GM21786 (cell line): ENCODE data around the gene ERF.
A peak's percentile ranks its signal among the peaks of the same experiment; 100 is the strongest.

ENCODE experiments used
- ATAC-seq: cut with Tn5 transposase; IDR thresholded peaks from one replicate; pipeline ENCODE4 v1.9.1; 2021; ENCODE audit not compliant: unreplicated experiment

The ERF gene

DNA sequence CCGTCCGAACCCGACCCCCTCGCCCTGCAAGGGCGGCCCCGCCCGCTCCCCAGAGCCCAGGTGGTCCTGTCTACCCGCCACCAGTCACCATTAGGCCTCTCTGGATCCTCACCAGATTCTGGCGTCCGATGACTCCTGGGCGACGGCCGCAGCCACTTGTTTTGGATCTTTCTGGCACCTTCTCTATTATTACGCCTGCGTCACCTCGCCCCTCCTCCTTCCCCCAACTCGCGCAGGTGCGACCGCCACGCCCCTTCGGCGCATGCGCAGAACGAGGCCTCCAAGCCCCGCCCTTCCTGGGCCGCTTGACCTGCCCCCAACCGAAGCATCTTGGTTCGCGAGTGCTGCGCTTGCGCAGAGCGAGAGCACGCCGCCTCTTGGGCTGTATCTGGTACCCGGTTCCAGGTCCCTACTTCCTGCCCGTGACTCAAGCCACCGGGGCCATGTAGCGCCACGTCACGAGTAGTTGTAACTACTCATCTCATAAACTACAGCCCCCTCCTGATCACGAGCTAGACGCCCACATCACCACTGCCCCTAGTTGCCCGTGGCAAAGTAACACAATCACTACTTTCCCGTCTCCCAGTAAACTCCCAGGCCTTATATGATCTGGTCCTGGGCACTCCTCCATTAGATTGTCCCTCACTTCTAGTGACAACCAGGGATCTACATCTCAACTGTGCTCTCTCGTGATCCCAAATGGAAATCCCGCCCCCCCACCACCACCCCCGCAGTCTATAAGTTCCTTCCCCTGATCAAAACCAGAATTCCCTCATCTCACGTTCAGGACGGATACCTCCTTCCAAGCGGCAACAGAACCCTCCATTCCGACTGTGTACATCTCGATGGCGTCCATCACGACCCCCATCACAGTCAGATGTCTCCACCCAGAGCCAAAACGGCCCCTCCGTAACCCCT is 37.1 kb downstream of the ERF start, which contains the start of gene DEDD2:
Gene DEDD2, minus strand, starts transcription at position 158 of the 918 bp plus-strand sequence. CDS start 670 bp downstream, outside the sequence.
- peak; percentile 67 for ATAC-seq

GRCh38 chr19:42216653-42217519 is 38.0 kb downstream of the ERF start:
- ATAC-seq, result no peak

DNA sequence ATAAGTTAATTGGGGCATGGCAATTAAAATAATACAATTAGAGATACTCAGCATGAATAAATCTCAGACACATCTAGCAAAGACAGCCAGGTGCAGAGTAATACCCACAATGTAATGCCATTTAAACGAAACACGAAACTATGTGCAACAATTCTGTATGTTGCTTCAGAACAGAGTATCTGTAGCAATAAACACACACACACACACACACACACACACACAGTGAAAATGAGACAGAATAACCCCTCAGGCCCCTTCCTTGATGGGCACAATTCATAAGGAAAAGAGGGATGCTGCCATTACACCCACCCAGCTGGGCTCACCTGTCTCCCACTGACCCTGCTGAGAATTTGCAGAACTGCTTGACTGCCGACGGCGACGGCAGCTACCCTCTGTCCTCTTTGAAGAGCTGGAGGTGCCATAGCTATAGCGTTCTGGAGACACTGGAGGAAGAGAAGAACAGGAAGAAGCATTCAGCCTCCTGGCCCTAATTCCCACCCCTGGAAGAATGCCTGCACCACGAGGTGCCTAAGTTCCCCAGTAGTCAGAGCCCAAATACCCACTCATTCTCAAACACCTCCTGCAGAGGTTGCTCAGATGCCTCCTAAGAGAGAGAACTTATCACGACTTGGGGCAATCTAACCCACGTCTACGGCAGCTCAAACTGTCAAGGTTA is 40.0 kb downstream of the ERF start:
- no peak for ATAC-seq

GRCh38 chr19:42212886-42213285 is 42.0 kb downstream of the ERF start:
- no peak for ATAC-seq

GRCh38 chr19:42208612-42209011 is 46.3 kb downstream of the ERF start:
- no peak for ATAC-seq

GRCh38 chr19:42207767-42208271 is 47.1 kb downstream of the ERF start:
- ATAC-seq, result no peak

- no peak for ATAC-seq
These were observed 47.8 kb downstream of the ERF start for GRCh38 chr19:42206871-42207755.

DNA sequence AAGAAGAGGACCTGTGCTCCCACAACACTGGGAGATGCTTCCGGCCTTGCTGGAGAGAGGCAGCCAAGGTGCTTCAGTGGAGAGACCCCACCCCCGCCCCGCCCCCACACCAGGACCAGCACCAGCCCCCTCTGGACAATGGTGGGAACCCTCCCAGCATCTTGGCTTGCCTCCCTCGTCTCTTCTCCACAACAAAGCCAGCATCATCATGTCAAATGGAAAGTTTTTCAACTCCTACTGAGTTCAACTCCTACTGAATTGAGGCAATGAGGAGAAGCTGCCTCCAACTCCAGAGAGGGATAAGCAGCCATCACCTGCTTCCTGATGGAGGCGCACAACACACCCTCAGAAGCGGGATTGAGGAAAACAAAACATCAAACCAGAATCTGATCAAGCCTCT is 50.3 kb downstream of the ERF start:
- no peak for ATAC-seq

DNA sequence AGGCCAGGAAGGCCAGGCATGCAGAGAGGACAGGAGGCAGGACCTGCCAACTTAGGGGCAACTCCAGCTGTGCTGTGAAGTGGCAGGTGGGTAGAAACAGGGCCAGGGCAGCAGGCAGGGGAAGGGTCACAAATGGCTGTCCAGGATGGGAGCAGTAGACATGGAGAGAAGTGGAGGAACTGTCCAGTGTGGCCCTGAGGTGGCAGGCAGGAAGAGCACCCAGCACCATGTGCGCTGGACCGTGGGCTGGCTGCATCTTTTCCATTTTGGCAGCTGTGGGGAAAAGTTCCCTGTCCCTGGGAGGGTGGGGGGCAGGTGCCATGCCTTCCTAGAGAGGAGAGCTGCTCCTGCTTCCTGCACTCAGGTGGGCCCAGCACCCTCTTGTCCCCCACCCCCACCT is 51.2 kb downstream of the ERF start:
- ATAC-seq, result no peak

DNA sequence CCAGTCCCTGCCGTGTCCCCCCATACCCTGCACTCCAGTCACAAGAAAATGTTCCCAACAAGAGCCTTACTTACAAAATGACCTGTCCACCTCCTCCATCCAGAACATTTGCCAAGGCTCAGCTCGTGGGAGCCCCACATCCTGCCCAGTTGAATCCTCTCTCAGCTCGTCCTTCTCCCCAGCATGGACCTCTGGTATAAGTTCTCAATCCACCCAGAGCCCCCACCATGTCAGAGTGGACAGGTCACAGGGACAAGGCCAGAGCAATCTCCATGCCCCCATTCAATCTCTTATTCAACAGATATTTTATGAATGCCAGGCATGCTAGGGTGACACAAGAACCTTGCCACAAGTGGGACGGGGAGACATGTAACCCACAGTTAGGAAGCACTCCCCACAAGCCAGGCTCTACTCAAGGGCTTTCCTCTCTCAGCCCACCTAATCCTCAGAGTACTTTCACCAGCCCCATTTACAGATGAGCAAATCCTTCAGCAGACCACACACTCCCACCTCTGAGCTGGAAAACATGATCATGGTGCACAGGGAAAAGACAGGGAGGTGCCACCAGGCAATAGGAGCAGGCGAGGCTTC is 52.5 kb downstream of the ERF start:
- no peak for ATAC-seq

DNA sequence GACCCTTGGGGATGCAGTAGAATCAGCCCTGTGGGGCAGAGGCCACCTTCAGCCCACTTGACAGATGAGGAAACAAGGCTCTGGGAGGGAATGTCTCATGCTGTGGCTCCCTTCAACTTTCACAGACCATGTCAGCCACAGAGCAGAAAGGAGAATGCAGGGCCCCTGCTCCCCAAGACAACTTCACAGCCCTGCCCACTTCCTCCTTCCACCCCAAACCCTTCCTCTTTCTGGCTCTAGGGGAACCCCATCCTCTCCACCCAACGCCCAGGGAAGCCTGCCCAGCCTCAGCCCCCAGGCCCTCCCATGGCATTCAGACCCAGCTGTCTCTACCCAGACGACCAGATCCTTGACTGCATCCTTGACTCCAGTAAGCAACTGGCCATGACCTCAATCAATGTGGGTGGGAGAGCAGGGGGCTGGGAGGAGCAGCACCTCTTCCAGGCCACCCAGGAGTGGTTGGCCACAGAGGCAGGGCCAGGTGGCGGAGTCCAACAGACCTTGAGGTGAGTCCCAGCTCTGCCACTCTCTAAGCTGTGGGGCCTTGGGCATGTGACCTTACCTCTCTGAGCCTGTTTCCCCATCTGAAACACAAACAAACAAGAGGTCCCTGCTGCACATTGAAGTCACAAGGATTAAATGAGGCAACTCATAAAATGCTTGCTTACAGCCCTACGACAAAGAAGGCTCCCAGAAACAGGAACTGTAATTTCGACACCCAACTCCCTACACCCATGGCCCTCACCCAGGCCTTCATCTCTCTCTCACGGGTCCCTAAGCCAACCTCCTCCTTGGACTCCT is 53.2 kb downstream of the ERF start:
- ATAC-seq, result peak; percentile 44

DNA sequence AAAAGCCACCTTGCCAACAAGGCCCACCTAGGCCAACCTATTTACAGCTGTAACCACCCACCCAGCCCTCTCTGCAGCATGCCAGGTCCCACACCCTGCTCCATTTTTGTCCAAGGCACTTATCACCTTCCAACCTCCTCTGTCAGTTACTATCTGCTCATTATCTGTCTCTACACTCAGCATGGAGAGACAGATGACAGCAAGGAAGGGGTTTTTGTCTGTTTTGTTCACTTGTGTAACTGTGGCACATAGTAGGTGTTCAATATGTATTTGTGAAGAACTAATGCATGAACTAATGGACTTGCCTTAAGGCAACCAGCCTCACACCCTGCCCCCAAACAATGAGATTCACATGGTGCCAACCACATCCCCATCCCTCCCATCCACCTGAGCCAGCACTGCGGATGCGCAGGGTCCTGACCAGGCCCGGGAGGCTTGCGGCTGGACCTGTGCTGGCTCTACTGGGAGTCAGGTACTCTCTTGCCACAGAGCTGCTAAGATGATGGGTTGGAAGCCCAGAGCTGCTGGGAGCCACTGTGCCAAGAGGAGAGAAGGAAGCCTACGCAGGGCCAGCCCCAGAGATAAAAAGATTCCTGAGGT is 54.7 kb downstream of the ERF start:
- ATAC-seq, result no peak

DNA sequence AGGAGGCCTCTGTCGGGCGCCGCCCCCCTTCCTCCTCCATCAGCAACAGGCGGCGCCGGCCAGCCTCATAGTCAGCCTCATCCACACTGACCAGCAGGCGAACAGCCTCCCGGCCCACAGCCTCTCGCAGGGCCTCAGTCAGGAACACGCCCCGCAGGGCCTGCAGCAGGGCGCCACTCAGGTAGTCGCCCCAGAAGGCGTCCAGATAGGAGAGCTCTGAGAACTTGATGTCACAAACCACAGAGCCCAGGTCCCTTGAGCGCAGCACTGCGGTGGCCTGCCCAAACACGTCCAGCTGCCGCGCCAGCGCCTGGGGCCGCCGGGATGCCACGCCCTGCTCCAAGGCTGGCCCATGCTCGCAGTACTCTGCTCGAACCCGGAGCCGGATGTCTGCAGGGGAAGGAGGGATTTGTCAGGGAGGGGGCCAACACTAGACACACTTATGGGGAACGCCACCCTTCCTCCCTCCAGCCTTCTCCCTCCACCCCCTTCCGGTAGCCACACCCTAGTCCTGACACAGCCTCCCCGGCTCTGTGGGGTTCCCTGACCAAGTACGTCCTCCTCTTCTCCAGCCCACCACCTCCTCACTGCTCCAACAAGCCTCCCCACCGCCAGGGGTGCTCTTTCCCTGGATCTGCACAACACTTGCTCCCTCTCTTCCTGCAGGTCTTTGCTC is 55.4 kb downstream of the ERF start:
- peak; percentile 30 for ATAC-seq

- ATAC-seq, result peak; percentile 53
These were observed 56.1 kb downstream of the ERF start for GRCh38 chr19:42198676-42199439.
